GM13977 (cell line): ENCODE data around the gene CLSTN2.

Experiments
- DNase-seq: peaks from one replicate; pipeline ENCODE4 v3.0.0; 2012; ENCODE audit warnings: low spot score
- in situ Hi-C: fragments of 300-500 bp; cut with MboI; formaldehyde crosslinking; loops from one replicate; pipeline ENCODE4 v1.12.0; 2022; ENCODE audit warnings: low sequenced_read_pairs, low pct_unique_long_range_greater_than_20kb, mixed read lengths, inconsistent platforms; ENCODE audit not compliant: unreplicated experiment
- TF ChIP-seq, protein P1 (sequence below): IDR thresholded peaks from 2 replicates; pipeline ENCODE4 v1.5.1; 2012; ENCODE audit warnings: mild to moderate bottlenecking, control low read depth; ENCODE audit not compliant: insufficient read depth; ENCODE audit errors: extremely low read depth, missing control alignments

Gene CLSTN2

DNA sequence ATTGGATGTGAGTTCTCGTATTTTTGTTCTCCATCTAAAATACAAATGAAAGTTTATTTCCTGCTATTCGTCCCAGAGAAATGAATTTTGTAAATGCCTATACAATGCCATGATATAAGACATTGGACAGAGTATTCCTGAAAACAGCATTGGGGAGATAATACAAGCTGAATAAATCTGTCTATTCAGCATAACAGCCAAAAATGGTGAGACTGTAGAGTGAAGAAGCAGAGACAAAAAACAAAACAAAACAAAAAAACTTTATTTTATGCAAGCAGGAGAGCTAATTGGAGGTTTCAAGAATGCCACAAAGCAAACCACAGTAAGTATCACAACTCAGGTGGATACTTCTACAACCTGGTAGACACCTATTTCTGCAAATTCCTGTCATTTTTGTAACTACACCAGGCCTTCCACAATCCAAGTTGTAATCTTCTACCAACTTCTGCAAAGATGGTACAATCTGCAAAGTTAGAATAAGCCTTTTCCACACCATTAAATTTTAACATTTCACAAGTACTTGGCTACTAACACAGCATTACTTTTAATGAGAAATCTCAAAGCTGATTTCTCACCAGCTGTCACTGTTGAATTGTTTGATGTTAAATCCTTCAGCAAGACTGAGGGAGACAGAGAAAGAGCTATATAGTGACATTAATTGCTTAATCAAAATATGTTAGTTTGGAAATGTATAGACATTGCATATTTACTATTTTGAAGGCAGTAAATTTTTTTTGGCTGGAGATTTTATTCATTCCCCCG lies 163.1 kb downstream of the CLSTN2 start:
- TF ChIP-seq, protein P1, sequence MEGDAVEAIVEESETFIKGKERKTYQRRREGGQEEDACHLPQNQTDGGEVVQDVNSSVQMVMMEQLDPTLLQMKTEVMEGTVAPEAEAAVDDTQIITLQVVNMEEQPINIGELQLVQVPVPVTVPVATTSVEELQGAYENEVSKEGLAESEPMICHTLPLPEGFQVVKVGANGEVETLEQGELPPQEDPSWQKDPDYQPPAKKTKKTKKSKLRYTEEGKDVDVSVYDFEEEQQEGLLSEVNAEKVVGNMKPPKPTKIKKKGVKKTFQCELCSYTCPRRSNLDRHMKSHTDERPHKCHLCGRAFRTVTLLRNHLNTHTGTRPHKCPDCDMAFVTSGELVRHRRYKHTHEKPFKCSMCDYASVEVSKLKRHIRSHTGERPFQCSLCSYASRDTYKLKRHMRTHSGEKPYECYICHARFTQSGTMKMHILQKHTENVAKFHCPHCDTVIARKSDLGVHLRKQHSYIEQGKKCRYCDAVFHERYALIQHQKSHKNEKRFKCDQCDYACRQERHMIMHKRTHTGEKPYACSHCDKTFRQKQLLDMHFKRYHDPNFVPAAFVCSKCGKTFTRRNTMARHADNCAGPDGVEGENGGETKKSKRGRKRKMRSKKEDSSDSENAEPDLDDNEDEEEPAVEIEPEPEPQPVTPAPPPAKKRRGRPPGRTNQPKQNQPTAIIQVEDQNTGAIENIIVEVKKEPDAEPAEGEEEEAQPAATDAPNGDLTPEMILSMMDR, result no peak
- no peak for DNase-seq

DNA sequence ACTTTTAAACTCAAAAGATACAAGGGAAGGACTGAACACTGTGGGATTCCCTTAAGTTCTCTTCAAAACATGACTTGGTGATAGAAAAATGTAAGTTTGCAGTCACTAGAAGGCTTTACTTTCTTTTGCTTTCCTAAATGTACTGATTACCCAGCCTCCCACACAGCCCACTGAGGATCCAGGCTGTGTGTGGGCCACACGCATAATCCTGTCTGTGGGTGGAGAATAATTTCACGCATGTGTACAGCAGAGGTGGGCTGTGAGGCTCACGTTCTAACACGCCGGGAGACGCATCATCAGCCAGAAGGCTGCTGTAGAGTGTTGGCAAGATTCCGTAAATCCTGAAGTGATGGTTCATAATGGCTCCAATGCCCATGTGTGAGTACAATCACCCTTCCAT lies 165.5 kb downstream of the CLSTN2 start:
- in situ Hi-C loops, result no loop called here

More for the DNA sequence above, 163.1 kb downstream of the CLSTN2 start:
- in situ Hi-C loops, result no loop called here

GRCh38 chr3:140103166-140103565 lies 168.2 kb downstream of the CLSTN2 start:
- TF ChIP-seq, protein P1, result no peak
- DNase-seq, result no peak
- in situ Hi-C loops, result no loop called here

More for the DNA sequence above, 165.5 kb downstream of the CLSTN2 start:
- no peak for DNase-seq
- TF ChIP-seq, protein P1, result no peak

DNA sequence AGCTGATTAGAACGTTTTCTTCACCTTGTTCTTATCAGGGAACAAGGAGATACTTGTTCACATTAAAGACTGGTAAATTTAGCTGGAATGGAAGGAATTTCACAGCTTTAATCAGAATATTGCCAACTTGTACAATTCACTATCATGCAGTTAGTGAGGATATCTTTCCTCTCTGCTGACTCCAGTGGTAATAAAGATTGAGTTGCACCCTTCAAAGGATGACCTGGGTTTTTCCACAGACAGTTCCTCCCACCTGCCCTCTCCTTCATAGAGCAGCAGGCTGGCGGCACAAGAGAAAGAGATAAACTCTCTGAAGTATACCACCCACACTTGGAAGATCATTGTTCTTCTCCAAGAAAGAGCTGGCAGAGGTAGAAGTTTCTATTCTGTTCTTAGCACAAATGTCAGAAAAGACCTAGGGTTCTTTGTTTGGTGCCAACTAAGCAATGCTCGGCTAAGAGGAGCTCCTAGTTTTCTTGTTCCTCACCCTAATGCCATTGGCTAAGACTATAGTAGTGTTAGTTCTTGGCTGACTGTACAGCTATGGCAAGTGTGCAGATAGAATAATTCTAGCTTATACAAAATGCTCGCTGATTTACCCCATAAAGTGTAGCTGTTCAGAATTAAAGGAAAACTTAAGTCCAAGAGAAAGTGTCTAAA lies 169.1 kb downstream of the CLSTN2 start:
- in situ Hi-C loops, result no loop called here
- TF ChIP-seq, protein P1, result no peak
- no peak for DNase-seq

GRCh38 chr3:140113996-140114788 lies 179.2 kb downstream of the CLSTN2 start:
- TF ChIP-seq, protein P1, result no peak
- in situ Hi-C loops, result no loop called here

DNA sequence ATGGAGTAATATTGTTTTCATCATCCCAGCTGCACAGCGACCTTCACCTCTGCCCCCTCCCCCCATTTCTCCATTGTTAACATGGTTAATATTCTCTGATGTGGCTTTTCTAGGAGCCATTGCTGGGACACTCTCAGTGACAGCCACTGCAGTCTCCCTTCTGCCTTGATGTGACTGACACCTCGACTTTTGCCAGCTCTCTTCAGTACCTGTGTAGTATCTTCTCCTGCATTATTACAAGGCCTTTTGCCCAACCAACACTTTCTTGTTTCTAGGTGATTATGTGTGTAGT lies 179.8 kb downstream of the CLSTN2 start:
- TF ChIP-seq, protein P1, result no peak
- no peak for DNase-seq
- in situ Hi-C loops, result no loop called here

More at GRCh38 chr3:140113996-140114788, 179.2 kb downstream of the CLSTN2 start:
- DNase-seq, result no peak
